HepG2 (cell line): ENCODE results near the gene NUP85. TPM values are rescaled to one million over a fixed set of nuclear protein-coding genes. Genes with fewer than 3 reads are reported as not detected.

Experiments used
- CHD4 ChIP-seq: fragments of 200-600 bp; sonication (generic); IDR thresholded peaks from 2 replicates; pipeline ENCODE4 v1.7.0; 2017; ENCODE audit warnings: mild to moderate bottlenecking, low read length, borderline replicate concordance
- GLI4 ChIP-seq: sonication (generic); formaldehyde crosslinking; IDR thresholded peaks from 2 replicates; pipeline ENCODE4 v1.5.1; 2020; ENCODE audit warnings: missing genetic modification reagents, mild to moderate bottlenecking, moderate library complexity, borderline replicate concordance
- GTF2F1 ChIP-seq: fragments of 150-350 bp; IDR thresholded peaks from 2 replicates; pipeline ENCODE4 v1.6.1; 2014; ENCODE audit warnings: low read length
- HINFP ChIP-seq: sonication (generic); formaldehyde crosslinking; IDR thresholded peaks from 2 replicates; pipeline ENCODE4 v1.4.0; 2020; ENCODE audit warnings: low read depth, mild to moderate bottlenecking, missing genetic modification reagents
- IKZF5 ChIP-seq: IDR thresholded peaks from 2 replicates; pipeline ENCODE4 v1.6.1; 2018; ENCODE audit warnings: missing genetic modification reagents, mild to moderate bottlenecking, missing compliant biosample characterization
- KDM3A ChIP-seq: IDR thresholded peaks from 2 replicates; pipeline ENCODE4 v1.6.1; 2018; ENCODE audit warnings: low read depth, missing compliant biosample characterization
- KLF16 ChIP-seq, 2 experiments: sonication (generic) in 1 of 2; formaldehyde crosslinking in 1 of 2; IDR thresholded peaks; 2 replicates each; pipeline versions ENCODE4 v1.6.1 to v1.8.0; 2016 to 2023; ENCODE audit warnings: missing genetic modification reagents in 2 of 2, missing compliant biosample characterization in 1 of 2
- KLF6 ChIP-seq: IDR thresholded peaks from 2 replicates; pipeline ENCODE4 v1.8.0; 2016; ENCODE audit warnings: missing biosample characterization, missing genetic modification reagents
- MAF1 ChIP-seq: sonication (generic); formaldehyde crosslinking; IDR thresholded peaks from 2 replicates; pipeline ENCODE4 v1.5.0; 2020; ENCODE audit warnings: missing genetic modification reagents, borderline replicate concordance
- SOX5 ChIP-seq: IDR thresholded peaks from 2 replicates; pipeline ENCODE4 v1.6.1; 2016; ENCODE audit warnings: borderline replicate concordance
- SP140L ChIP-seq: sonication (generic); formaldehyde crosslinking; IDR thresholded peaks from 2 replicates; pipeline ENCODE4 v1.4.0; 2020; ENCODE audit warnings: missing genetic modification reagents, borderline replicate concordance
- TCF7L2 ChIP-seq: IDR thresholded peaks from 2 replicates; pipeline ENCODE4 v1.6.1; 2011; ENCODE audit warnings: mild to moderate bottlenecking, low read depth, low read length, moderate library complexity
- ZFP82 ChIP-seq: sonication (generic); formaldehyde crosslinking; IDR thresholded peaks from 2 replicates; pipeline ENCODE4 v1.5.1; 2020; ENCODE audit warnings: mild to moderate bottlenecking, missing genetic modification reagents, borderline replicate concordance
- ZFP90 ChIP-seq: sonication (generic); formaldehyde crosslinking; IDR thresholded peaks from 2 replicates; pipeline ENCODE4 v1.8.0; 2022; ENCODE audit warnings: missing genetic modification reagents, mild to moderate bottlenecking, inconsistent platforms, borderline replicate concordance
- ZNF263 ChIP-seq: sonication (generic); formaldehyde crosslinking; IDR thresholded peaks from 2 replicates; pipeline ENCODE4 v1.4.0; 2020; ENCODE audit warnings: missing genetic modification reagents
- ZNF274 ChIP-seq: sonication (generic); formaldehyde crosslinking; IDR thresholded peaks from 2 replicates; pipeline ENCODE4 v1.5.1; 2020; ENCODE audit warnings: mild to moderate bottlenecking, missing genetic modification reagents
- ZNF329 ChIP-seq: sonication (generic); formaldehyde crosslinking; IDR thresholded peaks from 2 replicates; pipeline ENCODE4 v1.9.0; 2021; ENCODE audit warnings: low read depth, mild to moderate bottlenecking, missing genetic modification reagents
- ZNF335 ChIP-seq: sonication (generic); formaldehyde crosslinking; IDR thresholded peaks from 2 replicates; pipeline ENCODE4 v1.4.0; 2020; ENCODE audit warnings: missing genetic modification reagents
- ZNF503 ChIP-seq: sonication (generic); formaldehyde crosslinking; IDR thresholded peaks from 2 replicates; pipeline ENCODE4 v1.4.0; 2020; ENCODE audit warnings: missing genetic modification reagents
- ZNF703 ChIP-seq: sonication (generic); formaldehyde crosslinking; IDR thresholded peaks from 2 replicates; pipeline ENCODE4 v1.5.1; 2020; ENCODE audit warnings: missing genetic modification reagents, mild to moderate bottlenecking, moderate library complexity, borderline replicate concordance
- ZNF710 ChIP-seq: sonication (generic); formaldehyde crosslinking; IDR thresholded peaks from 2 replicates; pipeline ENCODE4 v1.5.0; 2020; ENCODE audit warnings: mild to moderate bottlenecking, missing genetic modification reagents, borderline replicate concordance
- ZNF781 ChIP-seq: sonication (generic); formaldehyde crosslinking; IDR thresholded peaks from 2 replicates; pipeline ENCODE4 v1.5.1; 2020; ENCODE audit warnings: borderline replicate concordance, mild to moderate bottlenecking, missing genetic modification reagents; ENCODE audit errors: not compliant biosample characterization
- polyA plus RNA-seq, 8 experiments: library from polyadenylated mRNA; depleted of rRNA in 3 of 8; stranded (reverse) in 7 of 8; unstranded in 1 of 8; fragments of >200 nt; fragmentation: Illumina TruSeq in 4 of 8; extraction: Trizol in 4 of 8; gene quantifications; 2 replicates each; pipeline versions ENCODE4 v1.2.1 to v1.2.3, GENCODE V29; 2011 to 2016; ENCODE audit warnings: low read depth in 4 of 8, missing spikeins in 1 of 8, mixed read lengths in 1 of 8; ENCODE audit not compliant: insufficient read depth in 1 of 8
- total RNA-seq, 5 experiments: library from RNA; depleted of rRNA; stranded (reverse); fragments of >200 nt; fragmentation: Illumina TruSeq; extraction: Trizol; gene quantifications; 2 replicates each; pipeline ENCODE4 v1.2.3, GENCODE V29; 2016; ENCODE audit warnings: low read depth in 1 of 5

Gene NUP85
- total and polyA plus RNA-seq, 2 of the 13 experiments (the other 11 are each of a cell fraction or from before 2014, with no cell fraction given): 89.1 to 124 TPM

GRCh38 chr17:75205037-75205792 is at the start of gene NUP85 (continued):
- TF ChIP-seq GLI4 (peak; percentile 82; the same call in 1 of the 2 replicates), KLF16 (CRISPR knock-in tag; IDR thresholded peaks at IDR 0.05) (peak; percentile 57 to 94; a peak in 2 of 4 replicates), ZNF329 (CRISPR knock-in tag) (peak; percentile 75; the same call in 1 of the 2 replicates), CHD4 (peak; percentile 85; the same call in 1 of the 2 replicates), IKZF5 (CRISPR knock-in tag) (peak; percentile 74; the same call in 1 of the 2 replicates), ZNF503 (CRISPR knock-in tag) (peak; percentile 19; the same call in 1 of the 2 replicates), HINFP (peak; percentile 51; the same call in 1 of the 2 replicates), MAF1 (CRISPR knock-in tag) (no peak), KDM3A (CRISPR knock-in tag) (peak; percentile 92; the same call in 1 of the 2 replicates), ZNF274 (CRISPR knock-in tag) (no peak; the same call in none of the 2 replicates), SOX5 (CRISPR knock-in tag) (peak; percentile 21; the same call in 1 of the 2 replicates), ZNF263 (CRISPR knock-in tag) (peak; percentile 75), ZFP90 (CRISPR knock-in tag) (peak; percentile 83), ZNF781 (CRISPR knock-in tag) (no peak), ZFP82 (CRISPR knock-in tag) (peak; percentile 97; the same call in 1 of the 2 replicates), TCF7L2 (no peak), SP140L (CRISPR knock-in tag) (peak; percentile 27; the same call in 1 of the 2 replicates), GTF2F1 (0 out of 2 replicates have a peak, but pooled peaks have one; percentile 9), ZNF703 (CRISPR knock-in tag) (no peak; the same call in 1 of the 2 replicates), ZNF335 (CRISPR knock-in tag) (peak; percentile 100), ZNF710 (CRISPR knock-in tag) (no peak; the same call in 1 of the 2 replicates), KLF6 (CRISPR knock-in tag) (peak; percentile 89)
